ENCODE data around the gene JARID2.

- no peak for TF ChIP-seq POLR2AphosphoS5 (IDR thresholded peaks at IDR 0.05; ENCODE audit: low read depth, low read length)
- no peak for TF ChIP-seq SIN3A (IDR thresholded peaks at IDR 0.05; ENCODE audit: borderline replicate concordance, insufficient read depth, low read length)
These were observed 149.2 kb downstream of the JARID2 start for GRCh38 chr6:15395087-15395486.
